HL-60 (cell line): Measurements from ENCODE around the gene AFAP1L1.

Experiments used
- GABPA ChIP-seq: IDR thresholded peaks from 2 replicates; pipeline ENCODE4 v1.6.1; 2012; ENCODE audit warnings: low read depth
- POLR2AphosphoS5 ChIP-seq: IDR thresholded peaks from 2 replicates; pipeline ENCODE4 v1.6.1; 2012; ENCODE audit warnings: low read depth
- SPI1 ChIP-seq: IDR thresholded peaks from 2 replicates; pipeline ENCODE4 v1.6.1; 2012; ENCODE audit warnings: low read depth, mild to moderate bottlenecking, borderline replicate concordance
- TF ChIP-seq, protein P1 (sequence below): IDR thresholded peaks from one replicate; pipeline ENCODE4 v1.5.1; 2011; ENCODE audit warnings: low read length, control low read depth, inconsistent platforms; ENCODE audit not compliant: insufficient read depth
- TF ChIP-seq, protein P2 (sequence below): IDR thresholded peaks from 2 replicates; pipeline ENCODE4 v1.6.1; 2012; ENCODE audit warnings: low read depth; ENCODE audit not compliant: insufficient replicate concordance

DNA sequence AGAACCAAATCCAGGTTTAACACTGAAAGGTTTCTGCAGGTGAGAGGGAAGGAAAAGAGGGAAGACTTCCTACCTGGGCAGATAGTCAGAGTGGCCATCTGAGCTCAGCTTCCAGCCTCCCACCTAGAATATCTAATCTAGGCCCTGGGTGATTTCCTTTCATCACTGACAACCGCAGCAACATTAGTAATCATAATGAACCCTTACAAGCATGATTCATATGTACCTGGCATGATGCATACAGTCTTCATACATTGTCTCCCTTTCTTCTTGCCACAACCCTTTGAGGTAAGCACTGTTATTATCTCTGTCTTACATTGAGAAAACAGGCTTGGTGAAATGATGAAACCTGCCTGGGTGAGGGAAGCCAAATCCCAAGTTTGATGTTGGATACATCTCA, 13.5 kb downstream of the AFAP1L1 start:
- TF ChIP-seq, protein P1, sequence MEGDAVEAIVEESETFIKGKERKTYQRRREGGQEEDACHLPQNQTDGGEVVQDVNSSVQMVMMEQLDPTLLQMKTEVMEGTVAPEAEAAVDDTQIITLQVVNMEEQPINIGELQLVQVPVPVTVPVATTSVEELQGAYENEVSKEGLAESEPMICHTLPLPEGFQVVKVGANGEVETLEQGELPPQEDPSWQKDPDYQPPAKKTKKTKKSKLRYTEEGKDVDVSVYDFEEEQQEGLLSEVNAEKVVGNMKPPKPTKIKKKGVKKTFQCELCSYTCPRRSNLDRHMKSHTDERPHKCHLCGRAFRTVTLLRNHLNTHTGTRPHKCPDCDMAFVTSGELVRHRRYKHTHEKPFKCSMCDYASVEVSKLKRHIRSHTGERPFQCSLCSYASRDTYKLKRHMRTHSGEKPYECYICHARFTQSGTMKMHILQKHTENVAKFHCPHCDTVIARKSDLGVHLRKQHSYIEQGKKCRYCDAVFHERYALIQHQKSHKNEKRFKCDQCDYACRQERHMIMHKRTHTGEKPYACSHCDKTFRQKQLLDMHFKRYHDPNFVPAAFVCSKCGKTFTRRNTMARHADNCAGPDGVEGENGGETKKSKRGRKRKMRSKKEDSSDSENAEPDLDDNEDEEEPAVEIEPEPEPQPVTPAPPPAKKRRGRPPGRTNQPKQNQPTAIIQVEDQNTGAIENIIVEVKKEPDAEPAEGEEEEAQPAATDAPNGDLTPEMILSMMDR = no peak
- TF ChIP-seq POLR2AphosphoS5 = no peak
- TF ChIP-seq GABPA = no peak
- TF ChIP-seq, protein P2, sequence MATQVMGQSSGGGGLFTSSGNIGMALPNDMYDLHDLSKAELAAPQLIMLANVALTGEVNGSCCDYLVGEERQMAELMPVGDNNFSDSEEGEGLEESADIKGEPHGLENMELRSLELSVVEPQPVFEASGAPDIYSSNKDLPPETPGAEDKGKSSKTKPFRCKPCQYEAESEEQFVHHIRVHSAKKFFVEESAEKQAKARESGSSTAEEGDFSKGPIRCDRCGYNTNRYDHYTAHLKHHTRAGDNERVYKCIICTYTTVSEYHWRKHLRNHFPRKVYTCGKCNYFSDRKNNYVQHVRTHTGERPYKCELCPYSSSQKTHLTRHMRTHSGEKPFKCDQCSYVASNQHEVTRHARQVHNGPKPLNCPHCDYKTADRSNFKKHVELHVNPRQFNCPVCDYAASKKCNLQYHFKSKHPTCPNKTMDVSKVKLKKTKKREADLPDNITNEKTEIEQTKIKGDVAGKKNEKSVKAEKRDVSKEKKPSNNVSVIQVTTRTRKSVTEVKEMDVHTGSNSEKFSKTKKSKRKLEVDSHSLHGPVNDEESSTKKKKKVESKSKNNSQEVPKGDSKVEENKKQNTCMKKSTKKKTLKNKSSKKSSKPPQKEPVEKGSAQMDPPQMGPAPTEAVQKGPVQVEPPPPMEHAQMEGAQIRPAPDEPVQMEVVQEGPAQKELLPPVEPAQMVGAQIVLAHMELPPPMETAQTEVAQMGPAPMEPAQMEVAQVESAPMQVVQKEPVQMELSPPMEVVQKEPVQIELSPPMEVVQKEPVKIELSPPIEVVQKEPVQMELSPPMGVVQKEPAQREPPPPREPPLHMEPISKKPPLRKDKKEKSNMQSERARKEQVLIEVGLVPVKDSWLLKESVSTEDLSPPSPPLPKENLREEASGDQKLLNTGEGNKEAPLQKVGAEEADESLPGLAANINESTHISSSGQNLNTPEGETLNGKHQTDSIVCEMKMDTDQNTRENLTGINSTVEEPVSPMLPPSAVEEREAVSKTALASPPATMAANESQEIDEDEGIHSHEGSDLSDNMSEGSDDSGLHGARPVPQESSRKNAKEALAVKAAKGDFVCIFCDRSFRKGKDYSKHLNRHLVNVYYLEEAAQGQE = no peak
- no peak for TF ChIP-seq SPI1
